Breast epithelium (tissue), 3 donors: Measurements from ENCODE around the gene ASIC4.

Experiments
- CTCF ChIP-seq, 3 donors: fragments of 450-650 bp; IDR thresholded peaks; one replicate each; pipeline ENCODE4 v1.5.1; 2016 to 2017; ENCODE audit warnings: antibody characterized with exemption in 3 of 3, mild to moderate bottlenecking in 3 of 3, moderate library complexity in 3 of 3
- POLR2A ChIP-seq: fragments of 450-650 bp; IDR thresholded peaks from one replicate; pipeline ENCODE4 v1.6.1; 2016; ENCODE audit warnings: antibody characterized with exemption, mild to moderate bottlenecking, moderate library complexity

DNA sequence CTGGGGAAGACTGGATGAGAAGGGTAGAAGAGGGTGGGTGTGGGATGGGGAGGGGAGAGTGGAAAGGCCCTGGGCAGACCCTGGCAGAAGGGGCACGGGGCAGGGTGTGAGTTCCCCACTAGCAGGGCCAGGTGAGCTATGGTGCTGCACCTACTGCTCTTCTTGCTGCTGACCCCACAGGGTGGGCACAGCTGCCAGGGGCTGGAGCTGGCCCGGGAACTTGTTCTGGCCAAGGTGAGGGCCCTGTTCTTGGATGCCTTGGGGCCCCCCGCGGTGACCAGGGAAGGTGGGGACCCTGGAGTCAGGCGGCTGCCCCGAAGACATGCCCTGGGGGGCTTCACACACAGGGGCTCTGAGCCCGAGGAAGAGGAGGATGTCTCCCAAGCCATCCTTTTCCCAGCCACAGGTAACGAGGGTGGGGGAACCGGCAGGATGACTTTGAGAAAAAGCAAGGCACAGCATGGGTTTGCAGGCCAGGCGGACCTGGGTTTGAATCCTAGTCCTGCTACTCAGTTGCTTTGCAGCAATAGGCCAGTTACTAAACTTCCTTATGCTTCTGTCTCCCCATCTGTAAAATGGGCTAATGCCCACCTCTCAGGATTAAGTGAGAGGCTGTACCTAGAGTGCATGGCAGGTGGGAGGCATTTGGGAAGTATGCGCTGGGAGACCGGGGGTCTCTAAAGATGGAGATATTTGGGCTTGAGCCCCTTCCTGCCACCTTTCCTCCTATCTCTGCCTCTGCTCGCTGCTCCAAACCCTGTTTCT, 58.1 kb downstream of the ASIC4 start, which contains the start of gene INHA:
- TF ChIP-seq CTCF (IDR thresholded peaks at IDR 0.05): no peak
- no peak for TF ChIP-seq POLR2A
